Omental fat pad (tissue), 4 donors: Measurements from ENCODE around the gene TXNRD2. TPM values are rescaled to one million over a fixed set of nuclear protein-coding genes. Genes with fewer than 3 reads are reported as not detected.

Experiments used
- ATAC-seq: fragments of 150-250 bp; one replicate; pipeline ENCODE4 v1.9.1; 2016; ENCODE audit warnings: mild to moderate bottlenecking, moderate library complexity; ENCODE audit not compliant: low FRiP score
- DNase-seq: peaks from one replicate; pipeline ENCODE4 v3.0.0-alpha.2; 2019; ENCODE audit warnings: low spot score
- CTCF ChIP-seq, 3 donors: fragments of 450-650 bp; IDR thresholded peaks; one replicate each; pipeline ENCODE4 v1.5.1; 2016 to 2017; ENCODE audit warnings: antibody characterized with exemption in 3 of 3, mild to moderate bottlenecking in 3 of 3, moderate library complexity in 2 of 3
- total RNA-seq, 4 donors: library from RNA; depleted of rRNA; stranded (reverse); fragments of >200 nt; gene quantifications; one replicate each; pipeline ENCODE4 v1.1.0, GENCODE V29; 2016

TXNRD2 gene
- total RNA-seq, 4 donors from 2014 or later, result 10.1 to 24.4 (median 15.1) TPM

DNA sequence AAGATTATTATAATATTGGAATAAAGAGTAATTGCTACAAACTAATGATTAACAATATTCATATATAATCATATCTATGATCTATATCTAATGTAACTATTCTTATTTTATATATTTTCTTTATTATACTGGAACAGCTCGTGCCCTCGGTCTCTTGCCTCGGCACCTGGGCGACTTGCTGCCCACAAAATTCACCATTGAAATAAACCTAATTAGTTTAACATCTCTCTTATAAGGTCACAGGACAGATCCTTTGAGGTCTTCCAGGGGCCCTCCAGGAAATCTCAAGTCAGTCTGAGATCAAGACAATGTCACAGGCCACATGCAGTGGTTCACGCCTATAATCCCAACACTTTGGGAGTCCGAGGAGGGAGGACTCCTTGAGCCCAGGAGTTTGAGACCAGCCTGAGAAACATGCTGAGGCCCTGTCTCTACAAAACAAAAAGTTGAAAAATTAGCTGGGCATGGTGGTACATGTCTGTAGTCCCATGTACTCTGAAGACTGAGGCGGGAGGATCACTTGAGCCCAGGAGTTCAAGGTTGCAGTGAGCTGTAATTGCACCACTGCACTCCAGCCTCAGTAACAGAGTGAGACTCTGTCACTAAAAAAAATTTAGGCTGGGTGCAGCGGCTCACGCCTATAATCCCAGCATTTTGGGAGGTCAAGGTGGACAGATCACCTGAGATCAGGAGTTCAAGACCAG is 6.6 kb upstream of the TXNRD2 start:
- TF ChIP-seq CTCF (IDR thresholded peaks at IDR 0.05), result no peak
- no peak for DNase-seq
- ATAC-seq, result no peak

GRCh38 chr22:19943082-19944026 is 1.7 kb upstream of the TXNRD2 start:
- DNase-seq, result no peak
- no peak for TF ChIP-seq CTCF (IDR thresholded peaks at IDR 0.05)
- peak; percentile 49 for ATAC-seq

DNA sequence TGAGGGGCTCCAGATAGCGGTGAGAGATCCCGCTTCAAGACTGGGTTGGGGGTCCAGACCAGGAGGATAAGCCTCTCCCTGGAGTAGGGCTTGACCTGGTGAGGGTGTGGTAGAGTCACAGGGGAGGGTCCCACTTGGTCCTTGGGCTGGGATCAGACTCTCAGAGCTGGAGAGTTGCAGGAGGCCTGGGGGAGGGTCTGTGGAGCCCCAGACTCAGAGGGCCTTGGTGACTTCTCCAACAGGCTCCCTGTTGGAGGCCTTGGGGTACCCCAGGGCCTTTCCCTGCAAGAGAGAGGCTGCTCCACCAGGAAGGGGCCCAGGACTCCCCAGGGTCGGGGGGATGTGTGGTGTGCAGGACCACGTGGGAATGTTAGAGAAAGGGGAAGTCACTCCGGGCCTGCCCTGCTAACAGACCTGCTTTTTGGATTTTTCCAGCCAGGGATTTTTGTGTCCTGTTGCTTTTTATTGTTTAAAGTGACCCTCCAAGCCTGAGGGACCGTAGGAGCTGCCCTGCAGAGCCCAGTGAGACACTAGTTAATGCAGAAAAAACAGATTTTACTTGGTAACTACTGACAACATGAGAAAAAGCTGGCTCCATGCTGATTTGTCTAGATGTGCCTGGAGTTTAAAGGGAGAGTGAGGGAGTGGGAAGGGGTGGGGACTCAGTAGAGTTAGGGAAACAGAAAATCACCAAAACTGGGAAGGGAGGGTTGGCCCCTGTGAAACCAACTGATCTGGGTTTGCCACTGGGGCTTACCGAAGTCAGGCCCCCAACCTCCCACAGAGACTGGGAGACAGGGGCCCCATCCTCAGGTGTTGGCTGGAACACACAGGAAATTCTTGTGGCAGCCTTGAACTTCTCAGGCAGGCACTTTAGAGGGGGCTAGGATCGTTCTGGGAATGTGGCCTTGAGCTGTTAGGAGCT is 801 bp upstream of the TXNRD2 start:
- DNase-seq (no peak), ATAC-seq (peak; percentile 64)
- TF ChIP-seq CTCF (IDR thresholded peaks at IDR 0.05), result no peak

GRCh38 chr22:19940536-19941364 is 868 bp downstream of the TXNRD2 start:
- ATAC-seq, result no peak
- TF ChIP-seq CTCF (IDR thresholded peaks at IDR 0.05), result no peak
- no peak for DNase-seq

DNA sequence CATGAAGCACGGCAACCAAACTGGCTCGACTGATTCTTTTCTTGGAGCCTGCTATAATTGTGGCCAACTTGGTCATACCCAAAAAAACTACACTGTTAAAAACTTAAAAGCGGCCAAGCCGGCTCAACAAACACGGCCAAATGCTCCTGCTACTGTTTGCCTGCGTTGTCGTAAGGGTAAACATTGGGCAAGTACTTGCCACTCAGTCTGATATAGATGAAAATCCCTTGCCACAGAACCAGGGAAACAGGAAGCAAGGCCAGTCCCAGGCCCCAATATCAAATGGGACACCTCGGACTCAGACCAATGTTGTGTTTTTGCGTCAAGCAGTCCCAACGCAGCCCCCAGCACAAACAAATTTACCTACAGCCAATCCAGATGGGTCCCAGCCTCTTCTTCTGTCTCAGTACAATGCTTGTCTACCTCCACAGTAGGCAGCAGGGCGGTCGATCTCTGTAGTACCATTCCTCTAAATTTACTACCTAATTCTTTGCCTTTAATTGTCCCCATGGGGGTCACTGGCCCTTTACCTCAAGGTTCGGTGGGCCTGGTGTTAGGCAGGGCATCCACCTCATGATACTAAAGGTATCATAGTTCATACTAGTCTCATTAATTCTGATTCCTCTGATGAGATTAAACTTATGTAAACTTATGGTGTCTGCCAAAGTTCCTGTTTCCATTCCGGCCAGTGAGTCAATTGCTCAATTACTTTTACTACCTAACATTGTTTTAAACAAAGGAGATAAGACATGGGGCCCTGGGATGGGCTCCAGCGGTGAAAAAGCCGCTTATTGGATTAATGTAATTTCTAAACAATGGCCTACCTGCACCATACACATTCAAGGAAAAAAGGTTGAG is 3.8 kb downstream of the TXNRD2 start:
- no peak for DNase-seq
- no peak for TF ChIP-seq CTCF (IDR thresholded peaks at IDR 0.05)
- ATAC-seq, result no peak
